ENCODE data around the gene NR4A3. TPM values are rescaled to one million over a fixed set of nuclear protein-coding genes. Genes with fewer than 3 reads are reported as not detected.

Gene NR4A3
- total and polyA plus RNA-seq, 2 of the 13 experiments (the other 11 are each of a cell fraction or from before 2014, with no cell fraction given), result 0.02 to 0.09 TPM

DNA sequence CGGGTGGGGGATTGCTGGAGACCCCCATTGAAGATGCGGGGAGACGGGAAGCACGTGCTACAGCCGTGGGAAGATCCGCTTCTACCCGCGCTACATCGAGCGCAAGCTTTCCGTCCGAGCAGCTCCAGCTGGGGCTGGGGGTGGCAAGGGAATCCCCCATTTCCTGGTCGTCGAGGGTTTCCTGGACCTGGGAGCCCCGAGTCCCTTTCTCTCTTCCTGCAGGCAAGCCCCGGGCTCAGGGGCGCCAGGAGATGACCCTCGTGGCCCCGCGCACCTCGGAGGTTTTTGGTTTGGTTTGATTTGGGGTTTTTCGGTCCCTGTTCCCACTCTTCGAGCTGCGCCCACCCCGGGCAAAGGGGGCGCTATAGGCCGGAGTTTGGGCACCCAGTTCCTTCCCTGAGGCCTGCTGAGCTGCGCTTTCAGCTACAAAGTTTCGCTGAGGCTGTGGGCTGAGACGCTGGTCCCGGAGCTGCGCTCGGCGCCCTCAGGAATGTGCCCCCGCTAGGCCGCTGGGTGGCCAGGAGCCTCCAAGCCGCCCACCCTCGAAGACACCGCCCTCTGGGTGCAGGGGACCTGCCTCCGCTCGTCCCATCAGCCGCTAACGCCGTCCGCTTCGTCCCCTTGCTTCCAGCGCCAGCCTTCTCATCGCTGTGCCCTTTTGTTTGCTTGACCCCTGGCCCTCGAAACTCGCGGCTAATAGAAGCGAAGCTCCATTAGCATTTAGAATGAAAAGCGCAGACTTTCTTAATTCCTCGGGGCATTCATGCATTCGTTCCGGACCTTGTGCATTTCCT is 2.9 kb downstream of the NR4A3 start (continued):
- TF ChIP-seq, protein P1, sequence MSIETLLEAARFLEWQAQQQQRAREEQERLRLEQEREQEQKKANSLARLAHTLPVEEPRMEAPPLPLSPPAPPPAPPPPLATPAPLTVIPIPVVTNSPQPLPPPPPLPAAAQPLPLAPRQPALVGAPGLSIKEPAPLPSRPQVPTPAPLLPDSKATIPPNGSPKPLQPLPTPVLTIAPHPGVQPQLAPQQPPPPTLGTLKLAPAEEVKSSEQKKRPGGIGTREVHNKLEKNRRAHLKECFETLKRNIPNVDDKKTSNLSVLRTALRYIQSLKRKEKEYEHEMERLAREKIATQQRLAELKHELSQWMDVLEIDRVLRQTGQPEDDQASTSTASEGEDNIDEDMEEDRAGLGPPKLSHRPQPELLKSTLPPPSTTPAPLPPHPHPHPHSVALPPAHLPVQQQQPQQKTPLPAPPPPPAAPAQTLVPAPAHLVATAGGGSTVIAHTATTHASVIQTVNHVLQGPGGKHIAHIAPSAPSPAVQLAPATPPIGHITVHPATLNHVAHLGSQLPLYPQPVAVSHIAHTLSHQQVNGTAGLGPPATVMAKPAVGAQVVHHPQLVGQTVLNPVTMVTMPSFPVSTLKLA (IDR thresholded peaks at IDR 0.05), result no peak
- TF ChIP-seq BCL6 (CRISPR knock-in tag; IDR thresholded peaks at IDR 0.05) (no peak), NFRKB (IDR thresholded peaks at IDR 0.05) (no peak), NFYC (CRISPR knock-in tag; IDR thresholded peaks at IDR 0.05) (no peak), ZMAT3 (CRISPR knock-in tag; conservative IDR thresholded peaks at IDR 0.05) (0 out of 2 replicates have a peak, but pooled peaks have one; percentile 27), ZNF850 (CRISPR knock-in tag; conservative IDR thresholded peaks at IDR 0.05) (no peak), CREM (IDR thresholded peaks at IDR 0.05) (no peak), CREM (CRISPR knock-in tag; IDR thresholded peaks at IDR 0.05) (no peak), ZNF160 (CRISPR knock-in tag; IDR thresholded peaks at IDR 0.05) (no peak), NFE2 (CRISPR knock-in tag; IDR thresholded peaks at IDR 0.05) (no peak), MTA1 (CRISPR knock-in tag; IDR thresholded peaks at IDR 0.05; ENCODE audit: borderline replicate concordance) (peak; percentile 21; the same call in 1 of the 2 replicates), AKAP8 (CRISPR knock-in tag; IDR thresholded peaks at IDR 0.05) (no peak), ISX (CRISPR knock-in tag; conservative IDR thresholded peaks at IDR 0.05) (no peak), ZNF296 (CRISPR knock-in tag; conservative IDR thresholded peaks at IDR 0.05) (no peak), RBM22 (optimal IDR thresholded peaks at IDR 0.05; ENCODE audit: low read length) (no peak), ZNF263 (CRISPR knock-in tag; IDR thresholded peaks at IDR 0.05) (no peak), ZNF225 (CRISPR knock-in tag; IDR thresholded peaks at IDR 0.05) (no peak), ZFAT (CRISPR knock-in tag; conservative IDR thresholded peaks at IDR 0.05) (no peak), RNF2 (conservative IDR thresholded peaks at IDR 0.05; ENCODE audit: low read depth) (peak; percentile 66; the same call in 1 of the 2 replicates), SUZ12 (IDR thresholded peaks at IDR 0.05; ENCODE audit: low read depth, low read length) (no peak), ZFY (CRISPR knock-in tag; IDR thresholded peaks at IDR 0.05) (peak; percentile 54; the same call in 1 of the 2 replicates)
- TF ChIP-seq, protein P2, sequence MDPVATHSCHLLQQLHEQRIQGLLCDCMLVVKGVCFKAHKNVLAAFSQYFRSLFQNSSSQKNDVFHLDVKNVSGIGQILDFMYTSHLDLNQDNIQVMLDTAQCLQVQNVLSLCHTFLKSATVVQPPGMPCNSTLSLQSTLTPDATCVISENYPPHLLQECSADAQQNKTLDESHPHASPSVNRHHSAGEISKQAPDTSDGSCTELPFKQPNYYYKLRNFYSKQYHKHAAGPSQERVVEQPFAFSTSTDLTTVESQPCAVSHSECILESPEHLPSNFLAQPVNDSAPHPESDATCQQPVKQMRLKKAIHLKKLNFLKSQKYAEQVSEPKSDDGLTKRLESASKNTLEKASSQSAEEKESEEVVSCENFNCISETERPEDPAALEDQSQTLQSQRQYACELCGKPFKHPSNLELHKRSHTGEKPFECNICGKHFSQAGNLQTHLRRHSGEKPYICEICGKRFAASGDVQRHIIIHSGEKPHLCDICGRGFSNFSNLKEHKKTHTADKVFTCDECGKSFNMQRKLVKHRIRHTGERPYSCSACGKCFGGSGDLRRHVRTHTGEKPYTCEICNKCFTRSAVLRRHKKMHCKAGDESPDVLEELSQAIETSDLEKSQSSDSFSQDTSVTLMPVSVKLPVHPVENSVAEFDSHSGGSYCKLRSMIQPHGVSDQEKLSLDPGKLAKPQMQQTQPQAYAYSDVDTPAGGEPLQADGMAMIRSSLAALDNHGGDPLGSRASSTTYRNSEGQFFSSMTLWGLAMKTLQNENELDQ (CRISPR knock-in tag; IDR thresholded peaks at IDR 0.05; ENCODE audit: borderline replicate concordance), result no peak
- TF ChIP-seq, protein P3, sequence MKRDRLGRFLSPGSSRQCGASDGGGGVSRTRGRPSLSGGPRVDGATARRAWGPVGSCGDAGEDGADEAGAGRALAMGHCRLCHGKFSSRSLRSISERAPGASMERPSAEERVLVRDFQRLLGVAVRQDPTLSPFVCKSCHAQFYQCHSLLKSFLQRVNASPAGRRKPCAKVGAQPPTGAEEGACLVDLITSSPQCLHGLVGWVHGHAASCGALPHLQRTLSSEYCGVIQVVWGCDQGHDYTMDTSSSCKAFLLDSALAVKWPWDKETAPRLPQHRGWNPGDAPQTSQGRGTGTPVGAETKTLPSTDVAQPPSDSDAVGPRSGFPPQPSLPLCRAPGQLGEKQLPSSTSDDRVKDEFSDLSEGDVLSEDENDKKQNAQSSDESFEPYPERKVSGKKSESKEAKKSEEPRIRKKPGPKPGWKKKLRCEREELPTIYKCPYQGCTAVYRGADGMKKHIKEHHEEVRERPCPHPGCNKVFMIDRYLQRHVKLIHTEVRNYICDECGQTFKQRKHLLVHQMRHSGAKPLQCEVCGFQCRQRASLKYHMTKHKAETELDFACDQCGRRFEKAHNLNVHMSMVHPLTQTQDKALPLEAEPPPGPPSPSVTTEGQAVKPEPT (CRISPR knock-in tag; IDR thresholded peaks at IDR 0.05; ENCODE audit: low read depth), result no peak

Data from HepG2 (cell line).